GM13976 (cell line): ENCODE results near the gene RPLP2.

Source experiments
- DNase-seq: peaks from one replicate; pipeline ENCODE4 v3.0.0; 2012; ENCODE audit warnings: low spot score
- in situ Hi-C: fragments of 300-500 bp; cut with MboI; formaldehyde crosslinking; loops from one replicate; pipeline ENCODE4 v1.12.0; 2022; ENCODE audit warnings: low sequenced_read_pairs, mixed read lengths, inconsistent platforms; ENCODE audit not compliant: unreplicated experiment
- TF ChIP-seq, protein P1 (sequence below): IDR thresholded peaks from 2 replicates; pipeline ENCODE4 v1.5.1; 2012; ENCODE audit warnings: borderline replicate concordance, mild to moderate bottlenecking; ENCODE audit not compliant: insufficient read depth; ENCODE audit errors: extremely low read depth, missing control alignments, control extremely low read depth

RPLP2 gene

DNA sequence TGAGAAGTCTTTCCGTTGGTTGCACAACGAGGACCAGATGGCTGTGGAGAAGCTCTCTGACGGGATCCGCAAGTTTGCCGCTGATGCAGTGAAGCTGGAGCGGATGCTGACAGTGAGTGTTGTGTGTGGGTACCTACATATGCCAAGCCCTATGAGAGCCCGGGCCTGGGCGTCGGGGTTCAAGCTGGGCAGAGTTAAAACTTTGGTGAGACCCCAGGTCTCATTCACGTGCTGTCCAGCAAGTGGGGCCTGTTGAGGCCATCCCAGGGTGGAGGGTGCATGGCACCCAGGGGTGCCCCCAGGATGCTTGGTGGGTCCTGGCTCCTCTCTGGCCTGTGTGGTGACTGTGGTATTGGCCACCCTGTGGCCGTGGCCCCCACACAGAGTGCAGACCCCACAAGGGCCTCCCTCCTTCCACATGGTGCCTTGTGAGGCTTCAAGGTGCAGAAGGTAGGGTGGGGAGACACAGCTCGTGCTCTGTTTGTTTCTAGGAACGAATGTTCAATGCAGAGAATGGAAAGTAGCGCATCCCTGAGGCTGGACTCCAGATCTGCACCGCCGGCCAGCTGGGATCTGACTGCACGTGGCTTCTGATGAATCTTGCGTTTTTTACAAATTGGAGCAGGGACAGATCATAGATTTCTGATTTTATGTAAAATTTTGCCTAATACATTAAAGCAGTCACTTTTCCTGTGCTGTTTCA, 45.3 kb upstream of the RPLP2 start:
- TF ChIP-seq, protein P1, sequence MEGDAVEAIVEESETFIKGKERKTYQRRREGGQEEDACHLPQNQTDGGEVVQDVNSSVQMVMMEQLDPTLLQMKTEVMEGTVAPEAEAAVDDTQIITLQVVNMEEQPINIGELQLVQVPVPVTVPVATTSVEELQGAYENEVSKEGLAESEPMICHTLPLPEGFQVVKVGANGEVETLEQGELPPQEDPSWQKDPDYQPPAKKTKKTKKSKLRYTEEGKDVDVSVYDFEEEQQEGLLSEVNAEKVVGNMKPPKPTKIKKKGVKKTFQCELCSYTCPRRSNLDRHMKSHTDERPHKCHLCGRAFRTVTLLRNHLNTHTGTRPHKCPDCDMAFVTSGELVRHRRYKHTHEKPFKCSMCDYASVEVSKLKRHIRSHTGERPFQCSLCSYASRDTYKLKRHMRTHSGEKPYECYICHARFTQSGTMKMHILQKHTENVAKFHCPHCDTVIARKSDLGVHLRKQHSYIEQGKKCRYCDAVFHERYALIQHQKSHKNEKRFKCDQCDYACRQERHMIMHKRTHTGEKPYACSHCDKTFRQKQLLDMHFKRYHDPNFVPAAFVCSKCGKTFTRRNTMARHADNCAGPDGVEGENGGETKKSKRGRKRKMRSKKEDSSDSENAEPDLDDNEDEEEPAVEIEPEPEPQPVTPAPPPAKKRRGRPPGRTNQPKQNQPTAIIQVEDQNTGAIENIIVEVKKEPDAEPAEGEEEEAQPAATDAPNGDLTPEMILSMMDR: no peak
- no peak for DNase-seq
- in situ Hi-C loops: no loop called here

DNA sequence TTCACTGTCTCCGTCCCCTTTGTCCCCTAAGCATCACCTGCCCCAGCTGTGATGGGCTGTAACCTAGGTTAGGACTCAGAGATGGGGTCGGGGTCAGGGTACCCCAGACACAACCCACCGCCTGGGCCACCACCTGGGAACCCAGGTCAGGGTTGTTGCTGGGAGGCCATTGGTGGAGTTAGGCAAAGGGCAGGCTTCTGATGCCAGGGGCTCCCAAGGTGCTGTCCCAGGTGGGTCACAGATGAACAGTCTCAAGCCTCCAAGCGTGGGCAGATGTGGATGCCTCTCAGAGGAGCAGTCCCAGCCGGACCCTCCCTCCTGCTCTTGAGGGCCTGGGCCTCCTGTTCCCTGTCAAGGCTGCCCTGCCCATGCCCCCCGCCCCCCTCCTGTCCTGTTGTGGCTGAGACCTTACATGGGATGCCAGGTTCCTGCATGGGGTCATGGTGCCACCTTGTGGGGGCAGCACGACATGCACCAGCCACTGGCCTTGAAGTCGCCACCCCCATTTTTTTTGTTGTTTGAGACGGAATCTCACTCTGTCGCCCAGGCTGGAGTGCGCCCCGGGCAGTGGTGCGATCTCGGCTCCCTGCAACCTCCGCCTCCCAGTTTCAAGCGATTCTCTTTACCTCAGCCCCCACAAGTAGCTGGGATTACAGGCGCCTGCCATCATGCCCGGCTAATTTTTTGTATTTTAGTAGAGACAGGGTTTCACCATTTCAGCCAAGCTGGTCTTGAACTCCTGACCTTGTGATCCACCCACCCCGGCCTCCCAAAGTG, 44.6 kb upstream of the RPLP2 start:
- in situ Hi-C loops: no loop called here
- TF ChIP-seq, protein P1: peak; percentile 77
- DNase-seq: peak; percentile 77

DNA sequence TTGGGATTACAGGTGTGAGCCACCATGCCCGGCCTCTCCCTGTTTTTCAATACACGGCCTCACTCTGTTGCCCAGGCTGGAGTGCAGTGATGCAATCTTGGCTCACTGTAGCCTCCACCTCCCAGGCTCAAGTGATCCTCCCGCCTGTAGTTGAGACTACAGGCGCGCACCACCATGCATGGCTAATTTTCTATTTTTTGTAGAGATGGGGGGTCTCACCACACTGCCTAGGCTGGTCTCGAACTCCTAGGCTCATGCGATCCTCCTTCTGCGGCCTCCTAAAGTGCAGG, 44.0 kb upstream of the RPLP2 start:
- no peak for DNase-seq
- in situ Hi-C loops: no loop called here
- TF ChIP-seq, protein P1: no peak

DNA sequence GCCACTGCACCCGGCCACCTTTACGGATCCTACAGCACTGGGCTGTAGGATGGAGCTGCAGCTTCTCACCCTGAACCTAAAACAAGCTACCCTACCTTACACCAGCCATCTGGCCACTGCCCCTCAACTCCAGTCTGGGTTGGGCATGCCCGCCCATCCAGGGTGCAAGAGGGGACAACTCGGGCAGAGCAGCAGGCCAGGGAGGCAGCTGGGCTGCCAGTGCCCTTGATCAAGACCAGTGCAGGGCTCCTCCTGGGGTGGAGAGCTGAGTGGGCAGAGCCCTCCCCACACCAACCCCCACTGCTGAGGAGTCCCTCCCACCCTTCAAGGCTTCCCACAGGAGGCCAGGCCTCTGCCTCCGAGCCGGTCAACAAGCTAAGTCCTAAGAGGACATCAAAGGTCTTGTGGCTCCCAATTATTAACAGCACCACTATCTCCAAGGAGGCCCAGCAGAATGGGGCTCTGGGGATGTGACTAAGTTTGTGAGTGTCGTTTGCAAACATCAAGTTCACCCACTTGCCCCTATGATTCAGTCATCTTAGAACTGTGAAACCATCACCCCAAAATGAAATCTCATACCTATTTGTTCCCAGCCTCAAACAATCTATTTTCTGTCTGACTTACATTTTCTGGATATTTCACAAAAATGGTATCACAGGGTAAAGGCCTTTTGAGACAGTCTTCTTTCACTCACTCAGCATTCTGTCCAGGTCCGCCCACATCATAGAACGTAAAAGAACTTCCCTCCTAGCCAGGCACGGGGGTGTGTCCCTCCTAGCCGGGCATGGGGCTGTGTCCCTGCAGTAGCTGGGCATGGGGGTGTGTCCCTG, 43.4 kb upstream of the RPLP2 start:
- in situ Hi-C loops: no loop called here
- no peak for DNase-seq
- TF ChIP-seq, protein P1: no peak

DNA sequence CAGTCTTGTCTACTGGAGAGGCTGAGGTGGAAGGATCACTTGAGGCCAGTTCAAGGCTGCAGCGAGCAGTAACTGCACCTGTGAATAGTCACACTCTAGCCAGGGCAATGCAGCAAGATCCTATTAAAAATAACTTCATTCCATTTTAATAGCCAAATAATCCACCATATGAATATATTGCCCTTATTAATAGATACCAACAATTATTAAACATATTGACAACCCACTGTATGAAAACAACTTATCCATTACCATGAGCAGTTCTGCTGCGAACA, 42.9 kb upstream of the RPLP2 start:
- no peak for DNase-seq
- TF ChIP-seq, protein P1: no peak
- in situ Hi-C loops: no loop called here

DNA sequence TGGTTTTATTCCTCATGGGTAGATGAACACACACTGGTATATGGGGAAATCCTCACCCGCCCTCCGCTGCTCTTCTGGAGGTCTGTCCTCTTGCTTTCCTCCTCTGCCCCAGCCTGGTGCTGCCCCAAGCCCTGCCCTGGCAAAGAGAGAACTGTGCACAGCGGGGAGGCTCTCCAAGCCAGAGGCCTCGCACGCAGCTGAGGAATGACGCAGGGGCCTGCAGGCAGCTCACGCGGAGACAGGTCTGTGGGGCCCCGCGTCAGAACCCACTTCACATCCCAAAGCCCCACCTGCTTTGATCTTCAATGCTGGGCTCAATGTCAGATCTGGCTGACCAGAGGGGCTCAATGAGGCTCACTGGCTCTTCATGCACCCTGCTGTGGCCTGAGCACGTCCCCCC, 42.5 kb upstream of the RPLP2 start:
- no peak for DNase-seq
- TF ChIP-seq, protein P1: no peak
- in situ Hi-C loops: no loop called here
